Tibial artery (tissue), 4 donors: ENCODE results near the gene DNHD1.

Experiments
- DNase-seq, 2 donors: peaks; one replicate each; pipeline ENCODE4 v3.0.0-alpha.2; 2019
- H3K27ac ChIP-seq, 2 donors: fragments of 200-600 bp; sonication (generic) in 1 of 2; 1 replicate in 1 of 2; 2 replicates in 1 of 2; pipeline ENCODE4 v1.5.1; 2018 to 2019; ENCODE audit warnings: mild to moderate bottlenecking in 1 of 2
- H3K27me3 ChIP-seq, 2 donors: fragments of 200-600 bp; sonication (generic) in 1 of 2; one replicate each; pipeline versions ENCODE4 v1.5.1 to v1.6.0; 2016 to 2019
- H3K36me3 ChIP-seq, 3 donors: fragments of 200-600 bp; sonication (generic) in 2 of 3; one replicate each; pipeline ENCODE4 v1.5.1; 2016 to 2019; ENCODE audit warnings: mild to moderate bottlenecking in 2 of 3
- H3K4me1 ChIP-seq, 4 donors: fragments of 200-600 bp; sonication (generic) in 2 of 4; 1 replicate in 3 of 4; 2 replicates in 1 of 4; pipeline ENCODE4 v1.5.1; 2016 to 2019
- H3K4me3 ChIP-seq, 2 donors: fragments of 200-600 bp; sonication (generic) in 1 of 2; 1 replicate in 1 of 2; 2 replicates in 1 of 2; pipeline ENCODE4 v1.5.1; 2018 to 2019; ENCODE audit warnings: mild to moderate bottlenecking in 2 of 2
- H3K9me3 ChIP-seq, 3 donors: fragments of 200-600 bp; sonication (generic) in 1 of 3; one replicate each; pipeline ENCODE4 v1.5.1; 2016 to 2019
- CTCF ChIP-seq, 2 experiments: fragments of 200-600 bp in 1 of 2; fragments of 450-650 bp in 1 of 2; IDR thresholded peaks; one replicate each; pipeline ENCODE4 v1.5.1; 2017 to 2019; ENCODE audit warnings: antibody characterized with exemption in 2 of 2, mild to moderate bottlenecking in 1 of 2, moderate library complexity in 1 of 2
- intact Hi-C: fragments of 100-400 bp; cut with DNase I; formaldehyde crosslinking; loops from one replicate; pipeline ENCODE4 v1.15.0; 2023; ENCODE audit warnings: low total_unique reads

DNHD1 gene

GRCh38 chr11:6481924-6482275, 15.2 kb upstream of the DNHD1 start:
- H3K4me1 ChIP-seq = peaks cover 0 to 35% (median 27%) of the 10 kb centered on the region in 4 donors
- intact Hi-C loops = loop anchor here (5.0 kb wide), 1 partner anchor 125 kb away; no protein-coding TSS in a partner anchor
- no peak for TF ChIP-seq CTCF (IDR thresholded peaks at IDR 0.05)
- peak overlapping the region; percentile 73 to 88 for H3K4me3 ChIP-seq
- no peaks in the 10 kb centered on the region for H3K27me3 ChIP-seq
- peaks cover 20 to 67% (median 40%) of the 10 kb centered on the region in 3 donors for H3K36me3 ChIP-seq
- H3K27ac ChIP-seq = peak overlapping the region; percentile 88 to 91
- no peaks in the 10 kb centered on the region for H3K9me3 ChIP-seq
- DNase-seq = no peak

DNA sequence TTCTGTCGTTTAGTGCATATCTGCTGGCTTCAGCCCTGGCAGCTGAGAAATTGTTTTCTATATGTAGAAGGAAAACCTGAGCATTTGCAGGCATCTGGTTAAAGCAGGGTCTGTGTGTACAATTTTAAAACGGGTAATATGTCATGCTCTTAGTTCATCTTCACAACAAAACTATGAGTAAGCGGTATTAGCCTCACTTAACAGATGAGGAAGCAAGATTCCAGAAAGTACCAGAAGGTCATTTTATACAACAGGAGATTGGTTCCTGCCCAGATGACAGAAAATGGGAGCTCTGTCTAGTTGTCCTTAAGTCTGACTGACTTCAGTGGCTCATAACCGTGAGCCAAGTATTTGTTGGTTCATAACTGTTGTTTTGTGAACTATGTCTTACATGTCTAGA, 14.6 kb upstream of the DNHD1 start:
- Histone ChIP-seq H3K9me3 (no peaks in the 10 kb centered on the region), H3K4me3 (peak overlapping the region; percentile 73 to 88), H3K4me1 (peaks cover 0 to 35% (median 27%) of the 10 kb centered on the region in 4 donors), H3K36me3 (peaks cover 21 to 67% (median 39%) of the 10 kb centered on the region in 3 donors), H3K27ac (peak overlapping the region; percentile 88 to 91), H3K27me3 (no peaks in the 10 kb centered on the region)
- DNase-seq = no peak
- no peak for TF ChIP-seq CTCF (IDR thresholded peaks at IDR 0.05)
- intact Hi-C loops = loop anchor here (5.0 kb wide), 1 partner anchor 125 kb away; no protein-coding TSS in a partner anchor

GRCh38 chr11:6483015-6483414, 14.1 kb upstream of the DNHD1 start:
- Histone ChIP-seq H3K4me3 (no peak overlapping the region), H3K36me3 (peaks cover 21 to 66% (median 39%) of the 10 kb centered on the region in 3 donors), H3K9me3 (no peaks in the 10 kb centered on the region), H3K4me1 (peaks cover 0 to 35% (median 27%) of the 10 kb centered on the region in 4 donors), H3K27ac (no peak overlapping the region), H3K27me3 (no peaks in the 10 kb centered on the region)
- intact Hi-C loops = loop anchor here (5.0 kb wide), 1 partner anchor 124 kb away; no protein-coding TSS in a partner anchor
- no peak for DNase-seq
- TF ChIP-seq CTCF (IDR thresholded peaks at IDR 0.05) = no peak

DNA sequence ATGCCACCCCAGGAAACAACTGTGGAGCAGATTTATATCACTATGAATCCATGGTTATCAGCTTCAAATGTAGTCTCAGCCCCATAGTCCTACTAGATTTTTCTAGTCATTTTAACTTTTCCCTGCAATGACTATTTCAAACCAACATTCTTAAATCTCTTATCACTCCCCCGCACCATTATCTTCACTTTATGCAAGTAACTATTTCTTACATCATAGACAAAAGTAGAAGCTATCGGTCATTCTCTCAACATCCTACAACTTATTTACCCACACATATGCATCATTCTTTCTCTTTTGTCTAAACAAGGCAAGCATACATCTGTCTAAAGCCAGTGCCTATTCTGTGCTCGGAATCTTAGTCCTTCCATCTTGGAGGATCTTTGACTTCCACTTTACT, 11.4 kb upstream of the DNHD1 start:
- Histone ChIP-seq H3K4me3 (no peak overlapping the region), H3K27me3 (no peaks in the 10 kb centered on the region), H3K27ac (no peak overlapping the region), H3K4me1 (peaks cover 0 to 21% (median 15%) of the 10 kb centered on the region in 4 donors), H3K36me3 (peaks cover 14 to 65% (median 35%) of the 10 kb centered on the region in 3 donors), H3K9me3 (no peaks in the 10 kb centered on the region)
- intact Hi-C loops = no loop called here
- no peak for DNase-seq
- TF ChIP-seq CTCF (IDR thresholded peaks at IDR 0.05) = no peak

- no peak for DNase-seq
- Histone ChIP-seq H3K4me1 (peaks cover 0 to 19% (median 12%) of the 10 kb centered on the region in 4 donors), H3K27me3 (no peaks in the 10 kb centered on the region), H3K27ac (no peak overlapping the region), H3K4me3 (no peak overlapping the region), H3K36me3 (peaks cover 14 to 68% (median 37%) of the 10 kb centered on the region in 3 donors), H3K9me3 (no peaks in the 10 kb centered on the region)
- intact Hi-C loops = no loop called here
- no peak for TF ChIP-seq CTCF (IDR thresholded peaks at IDR 0.05)
Measured at GRCh38 chr11:6486256-6486655, 10.8 kb upstream of the DNHD1 start.

DNA sequence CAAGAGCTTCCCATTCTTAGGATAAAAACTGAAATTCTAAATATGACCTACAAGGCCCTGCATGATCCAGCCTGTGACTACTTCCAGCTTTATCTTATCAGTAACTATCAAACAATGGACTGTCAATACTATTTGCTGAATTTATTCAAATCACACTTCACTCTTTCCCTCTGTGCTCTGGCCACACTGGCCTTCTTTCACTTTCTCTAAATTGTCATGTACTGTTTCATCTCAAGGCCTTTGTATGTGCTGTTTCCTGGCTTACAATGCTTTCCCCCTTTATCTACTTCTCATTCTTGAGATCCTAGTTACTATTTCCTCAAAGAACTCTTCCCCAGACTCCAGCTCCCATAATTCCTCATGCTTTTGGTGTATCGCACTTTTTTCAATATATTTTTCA, 10.1 kb upstream of the DNHD1 start:
- intact Hi-C loops = no loop called here
- Histone ChIP-seq H3K27me3 (no peaks in the 10 kb centered on the region), H3K9me3 (no peaks in the 10 kb centered on the region), H3K4me3 (no peak overlapping the region), H3K36me3 (peaks cover 14 to 75% (median 38%) of the 10 kb centered on the region in 3 donors), H3K27ac (no peak overlapping the region), H3K4me1 (peaks cover 0 to 16% (median 9%) of the 10 kb centered on the region in 4 donors)
- TF ChIP-seq CTCF (IDR thresholded peaks at IDR 0.05) = no peak
- DNase-seq = no peak
